Activated B cell treated with CpG ODN at 0.5 μM for 24 hours (primary cell): ENCODE data around the gene CAMP. TPM values are rescaled to one million over a fixed set of nuclear protein-coding genes. Genes with fewer than 3 reads are reported as not detected.

ENCODE experiments used
- ATAC-seq: fragments of 200-7000 bp; cut with Tn5 transposase; one replicate; pipeline ENCODE4 v1.10.0; 2021; ENCODE audit warnings: low read depth, mild to moderate bottlenecking, moderate library complexity
- CTCF ChIA-PET: fragments of 350-600 bp; sonication (Branson Sonifier 250); formaldehyde crosslinking; loops from one replicate; lab custom pipeline; 2021; ENCODE audit warnings: antibody characterized with exemption; lab: Charles Lee
- POLR2A ChIA-PET: fragments of 350-600 bp; sonication (Branson Sonifier 250); formaldehyde crosslinking; loops from one replicate; lab custom pipeline; 2021; ENCODE audit warnings: antibody characterized with exemption; lab: Charles Lee
- DNase-seq: peaks from one replicate; pipeline ENCODE4 v3.0.0; 2022
- H3K27ac Mint-ChIP-seq: one replicate; pipeline ENCODE4 v1.8.0; 2020; ENCODE audit warnings: mixed read lengths
- H3K27me3 Mint-ChIP-seq: one replicate; pipeline ENCODE4 v1.8.0; 2021; ENCODE audit warnings: mixed read lengths
- H3K36me3 Mint-ChIP-seq: one replicate; pipeline ENCODE4 v1.8.0; 2021; ENCODE audit warnings: low read depth, mixed read lengths
- H3K4me1 Mint-ChIP-seq: one replicate; pipeline ENCODE4 v1.8.0; 2021; ENCODE audit warnings: mixed read lengths
- H3K4me3 Mint-ChIP-seq: one replicate; pipeline ENCODE4 v1.8.0; 2020; ENCODE audit warnings: mild to moderate bottlenecking, mixed read lengths
- H3K9me3 Mint-ChIP-seq: one replicate; pipeline ENCODE4 v1.8.0; 2020; ENCODE audit warnings: mixed read lengths
- CTCF ChIP-seq: fragments of 200-600 bp; IDR thresholded peaks from one replicate; pipeline ENCODE4 v1.8.0; 2022; ENCODE audit warnings: antibody characterized with exemption, mild to moderate bottlenecking
- intact Hi-C: fragments of 100-400 bp; cut with micrococcal nuclease; formaldehyde crosslinking; loops from one replicate; pipeline ENCODE4 v1.15.1; 2024
- total RNA-seq: library from RNA; stranded (reverse); gene quantifications from 2 replicates; pipeline ENCODE4 v1.2.3, GENCODE V29; 2022

CAMP gene
- total RNA-seq, 1 donor from 2014 or later = not detected

- Mint-ChIP-seq H3K27ac (peak overlapping the region; percentile 6), H3K9me3 (no peaks in the 10 kb centered on the region), H3K4me1 (peaks cover 20% of the 10 kb centered on the region), H3K4me3 (no peak overlapping the region), H3K36me3 (peaks cover 27% of the 10 kb centered on the region), H3K27me3 (no peaks in the 10 kb centered on the region)
- ChIA-PET CTCF (no interaction called here), POLR2A (no interaction called here)
- no peak for DNase-seq
- ATAC-seq = no peak
- intact Hi-C loops = no loop called here
- no peak for TF ChIP-seq CTCF
Observed at GRCh38 chr3:48245136-48245535, 21.8 kb downstream of the CAMP start.

DNA sequence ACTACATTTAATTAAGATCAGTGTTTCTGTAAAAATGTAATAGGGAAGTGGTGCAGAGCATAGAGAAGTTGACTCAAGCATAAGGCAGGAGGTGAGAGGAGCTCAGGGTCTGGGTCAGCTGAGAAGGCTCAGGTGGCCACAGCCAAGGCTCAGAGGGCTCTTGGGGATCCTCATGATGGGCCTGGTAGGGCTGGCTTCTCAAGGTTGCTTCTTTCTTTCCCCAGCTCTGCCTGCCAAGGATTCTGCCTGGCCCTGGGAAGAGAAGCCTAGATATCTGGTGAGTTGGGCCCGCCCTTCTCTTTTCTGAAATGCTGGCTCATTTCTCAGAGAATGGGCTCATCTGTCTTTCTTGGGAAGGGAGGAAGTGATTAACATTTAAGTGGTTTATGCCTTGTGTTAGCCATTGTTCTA, 24.1 kb downstream of the CAMP start:
- intact Hi-C loops = no loop called here
- no peak for DNase-seq
- H3K27me3 Mint-ChIP-seq = no peaks in the 10 kb centered on the region
- no peak overlapping the region for H3K4me3 Mint-ChIP-seq
- H3K4me1 Mint-ChIP-seq = peaks cover 8% of the 10 kb centered on the region
- H3K36me3 Mint-ChIP-seq = peaks cover 41% of the 10 kb centered on the region
- no peaks in the 10 kb centered on the region for H3K9me3 Mint-ChIP-seq
- ChIA-PET CTCF (interaction anchor here (1.3 kb wide), 1 partner anchor 188 kb away, joined by 3 read pairs; no protein-coding TSS in a partner anchor), POLR2A (no interaction called here)
- H3K27ac Mint-ChIP-seq = peak overlapping the region; percentile 2
- no peak for TF ChIP-seq CTCF
- no peak for ATAC-seq

DNA sequence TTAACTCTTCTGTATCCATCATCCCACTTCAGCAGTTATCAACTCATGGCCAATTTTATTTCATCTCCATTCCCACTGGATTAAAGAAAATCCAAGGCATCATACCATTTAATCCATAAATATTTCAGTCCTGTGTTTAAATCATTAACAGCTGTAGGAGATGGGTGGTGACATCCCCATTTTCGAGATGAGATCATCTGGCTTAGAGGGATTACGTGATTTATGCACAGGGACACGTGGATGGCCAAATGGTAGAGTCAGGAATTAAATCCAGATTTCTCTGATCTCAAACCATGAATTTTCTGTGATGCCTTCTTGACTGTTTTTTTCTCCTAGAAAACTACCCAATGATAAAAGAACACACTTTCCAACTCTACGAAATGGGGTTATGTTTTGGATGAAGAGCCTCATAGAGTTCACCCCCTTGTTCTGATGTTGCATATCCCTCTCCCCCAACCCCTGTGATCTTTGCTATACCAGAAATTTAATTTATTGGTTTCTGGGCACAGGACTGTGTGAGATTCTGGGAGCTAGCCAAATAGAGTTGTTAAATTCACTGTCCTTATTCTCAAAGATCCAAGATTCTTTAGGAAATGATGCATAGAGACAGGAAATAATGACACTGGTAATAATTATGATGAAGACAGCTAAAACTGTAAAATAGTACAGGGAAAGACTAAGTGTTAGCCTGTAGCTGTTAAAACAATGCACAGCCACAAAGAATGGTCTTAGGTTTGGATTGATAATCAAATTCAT, 25.0 kb downstream of the CAMP start:
- no peak overlapping the region for H3K4me3 Mint-ChIP-seq
- H3K9me3 Mint-ChIP-seq = no peaks in the 10 kb centered on the region
- intact Hi-C loops = no loop called here
- CTCF ChIA-PET = interaction anchor here (1.3 kb wide), 1 partner anchor 187 kb away, joined by 3 read pairs; no protein-coding TSS in a partner anchor
- peaks cover 6% of the 10 kb centered on the region for H3K4me1 Mint-ChIP-seq
- H3K36me3 Mint-ChIP-seq = peaks cover 41% of the 10 kb centered on the region
- POLR2A ChIA-PET = interaction anchor here (0.6 kb wide), 1 partner anchor 224 kb away, joined by 3 read pairs; no protein-coding TSS in a partner anchor
- no peak overlapping the region for H3K27ac Mint-ChIP-seq
- ATAC-seq (no peak), DNase-seq (no peak)
- H3K27me3 Mint-ChIP-seq = no peaks in the 10 kb centered on the region
- TF ChIP-seq CTCF = no peak

DNA sequence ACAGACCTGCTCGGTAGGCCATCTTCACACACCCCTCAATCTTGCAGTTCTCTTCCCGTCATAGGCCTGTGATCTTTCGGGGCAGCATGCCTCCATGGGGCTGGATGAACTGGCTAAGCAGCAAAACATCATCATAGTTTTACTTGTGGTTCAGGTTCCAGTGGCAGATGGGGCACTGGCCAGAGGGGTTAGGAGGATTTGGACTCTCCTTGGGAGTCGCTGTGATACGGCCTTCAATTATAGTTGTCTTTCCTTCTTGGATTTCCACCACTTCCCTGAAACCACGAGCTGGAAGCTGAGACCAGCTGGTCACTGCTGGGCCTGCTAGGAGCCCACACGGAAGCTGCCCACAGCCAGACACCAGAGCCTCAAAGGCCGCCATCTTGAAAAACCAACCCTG, 33.3 kb downstream of the CAMP start:
- TF ChIP-seq CTCF = no peak
- intact Hi-C loops = no loop called here
- ChIA-PET POLR2A (no interaction called here), CTCF (interaction anchor here (1.2 kb wide), 1 partner anchor 17 kb away, joined by 3 read pairs; no protein-coding TSS in a partner anchor)
- Mint-ChIP-seq H3K27ac (no peak overlapping the region), H3K9me3 (no peaks in the 10 kb centered on the region), H3K27me3 (no peaks in the 10 kb centered on the region), H3K36me3 (peaks cover 52% of the 10 kb centered on the region), H3K4me1 (no peaks in the 10 kb centered on the region), H3K4me3 (no peak overlapping the region)
- no peak for DNase-seq
- ATAC-seq = no peak

DNA sequence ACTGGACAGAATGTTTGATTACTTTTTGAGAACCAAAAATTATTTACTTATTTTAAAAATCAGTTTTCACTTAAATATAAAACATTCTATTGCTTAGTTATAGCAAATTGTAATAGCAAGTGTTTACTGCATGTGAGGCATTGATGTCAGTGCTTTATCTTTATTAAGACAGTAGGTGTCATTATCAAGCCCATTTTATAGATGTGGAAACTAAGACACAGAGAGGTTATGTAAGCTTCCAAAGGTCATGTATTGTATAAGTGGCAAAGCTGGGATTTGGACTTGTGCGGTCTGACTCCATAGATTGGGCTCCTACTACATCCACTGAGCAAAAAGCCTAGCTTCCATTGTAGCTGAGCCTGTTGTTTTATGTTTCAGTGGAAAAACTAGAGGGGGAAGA, 35.2 kb downstream of the CAMP start:
- Mint-ChIP-seq H3K27ac (no peak overlapping the region), H3K36me3 (peaks cover 63% of the 10 kb centered on the region), H3K27me3 (no peaks in the 10 kb centered on the region), H3K4me1 (no peaks in the 10 kb centered on the region), H3K4me3 (no peak overlapping the region), H3K9me3 (no peaks in the 10 kb centered on the region)
- ATAC-seq (no peak), DNase-seq (no peak)
- no peak for TF ChIP-seq CTCF
- ChIA-PET CTCF (no interaction called here), POLR2A (interaction anchor here (0.6 kb wide), 1 partner anchor 629 kb away, joined by 13 read pairs; no protein-coding TSS in a partner anchor)
- intact Hi-C loops = no loop called here
